Measurements from ENCODE around the gene MT2A.

GRCh38 chr16:56649820-56650219 lies 41.4 kb downstream of the MT2A start:
- TF ChIP-seq, protein P1, sequence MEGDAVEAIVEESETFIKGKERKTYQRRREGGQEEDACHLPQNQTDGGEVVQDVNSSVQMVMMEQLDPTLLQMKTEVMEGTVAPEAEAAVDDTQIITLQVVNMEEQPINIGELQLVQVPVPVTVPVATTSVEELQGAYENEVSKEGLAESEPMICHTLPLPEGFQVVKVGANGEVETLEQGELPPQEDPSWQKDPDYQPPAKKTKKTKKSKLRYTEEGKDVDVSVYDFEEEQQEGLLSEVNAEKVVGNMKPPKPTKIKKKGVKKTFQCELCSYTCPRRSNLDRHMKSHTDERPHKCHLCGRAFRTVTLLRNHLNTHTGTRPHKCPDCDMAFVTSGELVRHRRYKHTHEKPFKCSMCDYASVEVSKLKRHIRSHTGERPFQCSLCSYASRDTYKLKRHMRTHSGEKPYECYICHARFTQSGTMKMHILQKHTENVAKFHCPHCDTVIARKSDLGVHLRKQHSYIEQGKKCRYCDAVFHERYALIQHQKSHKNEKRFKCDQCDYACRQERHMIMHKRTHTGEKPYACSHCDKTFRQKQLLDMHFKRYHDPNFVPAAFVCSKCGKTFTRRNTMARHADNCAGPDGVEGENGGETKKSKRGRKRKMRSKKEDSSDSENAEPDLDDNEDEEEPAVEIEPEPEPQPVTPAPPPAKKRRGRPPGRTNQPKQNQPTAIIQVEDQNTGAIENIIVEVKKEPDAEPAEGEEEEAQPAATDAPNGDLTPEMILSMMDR (IDR thresholded peaks at IDR 0.05), result no peak
- no peak for TF ChIP-seq EZH2 (IDR thresholded peaks at IDR 0.05; ENCODE audit: borderline replicate concordance, insufficient read depth, low read depth, low read length, poor library complexity, severe bottlenecking)
